Inflammatory macrophage (primary cell): ENCODE results near the gene TBC1D10B.

Source experiments
- DNase-seq, 2 donors: peaks; one replicate each; pipeline ENCODE4 v3.0.0-alpha.2; 2020 to 2022

TBC1D10B gene

DNA sequence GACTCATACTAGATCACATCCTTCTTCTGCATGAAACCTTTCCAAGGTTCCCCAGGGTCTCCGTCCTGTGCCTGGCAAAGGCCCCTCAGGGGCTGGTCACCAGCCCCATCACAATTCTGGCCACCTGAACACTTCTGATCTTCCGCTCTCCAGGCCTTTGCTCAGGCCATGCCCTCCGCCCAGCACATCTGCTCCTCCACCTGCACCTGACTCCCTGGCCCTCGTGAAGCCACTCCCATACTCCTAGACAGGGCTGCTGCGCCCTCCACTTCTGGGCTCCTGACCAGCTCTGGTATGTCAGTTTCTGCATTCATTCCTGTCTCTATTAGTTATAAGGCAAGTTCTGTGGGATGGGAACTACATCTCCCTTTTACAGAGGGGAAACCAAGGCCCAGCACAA lies 2.4 kb upstream of the TBC1D10B start:
- DNase-seq, result no peak

DNA sequence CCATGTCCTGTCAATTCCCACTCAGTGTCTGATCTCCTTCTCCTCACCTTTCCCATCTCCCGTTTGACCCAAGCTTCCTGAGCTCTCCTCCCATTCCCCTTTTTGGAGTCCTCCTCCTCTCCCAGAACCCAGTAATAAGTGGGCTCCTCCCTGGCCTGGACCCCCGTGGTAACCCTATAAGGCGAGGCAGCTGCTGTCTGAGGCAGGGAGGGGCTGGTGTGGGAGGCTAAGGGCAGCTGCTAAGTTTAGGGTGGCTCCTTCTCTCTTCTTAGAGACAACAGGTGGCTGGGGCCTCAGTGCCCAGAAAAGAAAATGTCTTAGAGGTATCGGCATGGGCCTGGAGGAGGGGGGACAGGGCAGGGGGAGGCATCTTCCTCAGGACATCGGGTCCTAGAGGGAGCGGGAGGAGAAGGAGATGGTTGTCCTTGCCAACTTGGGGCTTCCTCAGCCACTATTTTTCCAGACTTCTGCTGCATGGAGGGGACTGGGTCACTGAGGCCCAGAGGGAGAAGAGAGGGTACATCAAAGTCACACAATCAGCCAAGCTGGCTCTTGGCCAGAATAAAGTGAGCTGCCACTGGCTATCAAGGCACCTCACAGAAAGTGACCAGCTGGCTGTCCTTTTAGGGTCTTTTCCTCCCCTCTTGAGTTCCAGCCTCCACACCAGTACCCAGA lies 1.9 kb upstream of the TBC1D10B start:
- no peak for DNase-seq

- no peak for DNase-seq
These were observed 1.0 kb upstream of the TBC1D10B start for GRCh38 chr16:30371248-30371816.

DNA sequence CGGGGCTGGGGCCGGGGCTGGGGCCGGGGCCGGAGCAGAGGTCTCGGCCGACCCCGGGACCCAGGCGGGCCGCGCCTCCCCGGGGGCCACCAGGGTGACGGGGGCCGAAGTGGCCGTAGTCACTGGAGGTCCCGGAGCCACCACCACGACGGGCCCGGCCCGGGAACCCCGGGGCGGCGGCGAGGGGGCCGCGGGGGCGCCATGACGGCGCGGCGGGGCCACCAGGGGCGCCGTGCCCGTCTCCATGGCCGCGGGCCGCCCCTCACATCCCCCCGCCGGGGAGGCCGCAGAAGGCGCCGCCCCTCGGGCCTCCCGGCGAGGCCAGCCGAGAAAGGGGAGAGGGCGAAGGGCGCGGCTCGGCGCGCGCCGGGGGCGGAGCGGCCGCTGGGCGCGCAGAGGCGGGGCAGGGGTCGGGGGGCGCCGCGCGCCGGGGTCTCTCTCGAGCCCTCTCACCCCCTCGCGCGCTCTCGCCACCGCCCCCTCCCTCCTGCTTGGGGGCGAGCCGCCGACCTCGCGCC lies 297 bp downstream of the TBC1D10B start:
- no peak for DNase-seq

- no peak for DNase-seq
These were observed 980 bp downstream of the TBC1D10B start for GRCh38 chr16:30369091-30369937.

- DNase-seq, result no peak
These were observed 1.6 kb downstream of the TBC1D10B start for GRCh38 chr16:30368792-30369090.

GRCh38 chr16:30368122-30368791 lies 2.0 kb downstream of the TBC1D10B start:
- DNase-seq, result peak; percentile 76 to 80

DNA sequence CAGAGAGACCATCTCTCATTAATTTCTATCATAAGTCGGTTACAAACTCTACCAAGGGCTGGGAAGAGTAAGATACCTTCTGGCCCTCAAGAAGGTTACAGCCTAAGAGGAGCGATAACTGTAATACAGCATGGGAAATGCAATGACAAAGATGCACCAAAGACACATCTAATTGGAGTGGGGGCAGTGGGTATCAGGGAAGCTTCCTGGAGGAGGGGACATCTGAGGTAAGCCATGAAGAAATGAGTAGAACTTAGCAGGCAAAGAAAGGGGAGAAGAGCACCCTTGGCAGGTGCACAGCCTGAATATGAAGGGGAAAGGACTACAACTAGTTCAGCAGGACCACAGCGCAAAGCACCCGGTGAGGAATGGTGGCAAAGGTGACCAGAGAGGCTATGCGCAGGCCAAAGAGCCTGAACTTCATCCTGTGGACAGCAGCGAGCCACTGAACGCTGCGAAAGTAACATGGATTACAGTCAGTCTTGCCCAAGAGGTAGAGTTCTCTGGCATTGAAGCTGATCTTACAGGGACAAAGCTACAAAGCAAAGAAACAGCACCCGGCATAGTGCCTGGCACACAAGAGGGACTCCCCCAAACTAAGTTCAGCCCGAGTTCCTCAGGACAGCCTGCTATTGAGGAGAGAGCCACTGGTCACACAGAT lies 2.8 kb downstream of the TBC1D10B start:
- DNase-seq, result no peak

- no peak for DNase-seq
These were observed 3.8 kb downstream of the TBC1D10B start for GRCh38 chr16:30366511-30366910.

DNA sequence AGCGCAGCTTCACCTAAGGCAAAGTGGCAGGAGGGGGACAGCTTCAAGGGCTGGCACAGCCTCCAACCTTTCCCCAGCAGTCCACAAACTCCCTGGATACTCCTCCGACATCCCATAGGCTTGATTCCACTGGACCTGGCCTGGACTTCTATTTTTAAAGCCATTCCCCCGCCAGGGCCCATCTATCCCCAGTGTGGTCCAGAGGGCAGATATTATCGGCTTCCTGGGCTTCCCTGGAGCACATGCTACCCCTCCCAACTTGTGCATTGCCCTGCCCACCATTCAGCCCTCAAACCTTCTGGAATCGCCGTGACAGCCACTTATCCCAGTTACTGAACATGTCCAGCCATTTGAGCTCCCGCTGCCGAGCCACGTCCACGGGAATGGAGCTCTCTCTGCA lies 5.1 kb downstream of the TBC1D10B start:
- DNase-seq, result no peak

- DNase-seq, result no peak
These were observed 9.1 kb downstream of the TBC1D10B start for GRCh38 chr16:30361180-30361579.

GRCh38 chr16:30359871-30360170 lies 10.5 kb downstream of the TBC1D10B start:
- no peak for DNase-seq

DNA sequence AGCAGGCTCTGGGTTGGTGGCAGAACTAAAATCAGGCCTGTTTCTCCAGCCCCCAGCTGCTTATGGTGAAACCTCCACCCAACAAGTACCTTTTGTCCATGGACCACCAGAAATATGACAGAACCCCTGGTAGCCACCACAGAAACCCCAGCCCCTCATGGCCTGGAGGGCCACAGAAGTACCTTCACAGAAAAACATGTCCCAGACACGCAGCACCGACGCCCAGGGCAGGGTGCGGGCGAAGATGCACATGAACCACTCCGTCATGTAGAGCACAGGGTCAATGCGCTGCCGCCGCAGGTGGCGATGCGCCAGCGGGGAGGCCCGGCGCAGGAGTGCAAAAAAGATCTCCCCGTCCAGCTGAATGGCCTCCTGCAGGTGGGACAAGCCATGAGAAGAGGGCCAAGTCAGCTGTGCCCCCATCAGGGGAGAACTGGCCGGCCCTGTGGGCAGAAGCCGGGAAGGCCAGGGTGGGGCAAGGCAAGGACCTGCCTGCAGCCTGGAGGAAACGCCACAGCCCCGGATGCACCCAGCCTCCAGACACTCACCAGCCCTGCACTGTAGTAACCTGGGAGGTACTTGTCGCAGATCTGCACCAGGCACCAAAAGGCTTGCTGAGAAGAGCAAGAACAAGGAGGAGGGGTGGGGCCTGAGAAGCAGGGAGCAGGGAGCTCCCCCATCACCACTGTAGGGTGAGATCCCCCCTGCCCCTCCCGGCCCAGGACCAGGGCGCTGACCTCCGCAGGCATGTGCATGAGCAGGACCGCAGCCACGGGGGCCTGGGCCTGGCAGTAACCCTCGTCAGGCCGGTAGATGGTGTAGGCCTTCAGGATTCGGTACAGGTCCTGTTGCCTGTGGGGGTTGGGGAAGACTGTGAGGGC lies 11.1 kb downstream of the TBC1D10B start:
- DNase-seq, result no peak

DNA sequence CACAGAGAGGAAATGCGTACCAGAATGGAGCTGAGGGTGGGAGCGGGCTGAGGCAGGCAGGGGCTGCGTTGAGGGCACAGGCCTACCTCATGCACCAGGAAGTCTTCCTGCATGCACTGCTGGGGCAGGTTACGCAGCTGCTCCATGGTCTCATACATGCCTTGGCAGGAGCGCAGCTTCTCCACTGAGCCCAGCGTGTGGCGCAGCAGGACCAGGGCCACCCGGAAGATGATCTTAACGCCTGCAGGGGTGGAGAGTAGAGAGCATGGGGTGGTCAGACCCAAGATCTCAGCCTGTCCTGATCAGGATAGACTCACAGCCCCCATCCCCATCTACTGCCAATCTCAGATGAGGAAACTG lies 11.7 kb downstream of the TBC1D10B start:
- DNase-seq, result no peak

DNA sequence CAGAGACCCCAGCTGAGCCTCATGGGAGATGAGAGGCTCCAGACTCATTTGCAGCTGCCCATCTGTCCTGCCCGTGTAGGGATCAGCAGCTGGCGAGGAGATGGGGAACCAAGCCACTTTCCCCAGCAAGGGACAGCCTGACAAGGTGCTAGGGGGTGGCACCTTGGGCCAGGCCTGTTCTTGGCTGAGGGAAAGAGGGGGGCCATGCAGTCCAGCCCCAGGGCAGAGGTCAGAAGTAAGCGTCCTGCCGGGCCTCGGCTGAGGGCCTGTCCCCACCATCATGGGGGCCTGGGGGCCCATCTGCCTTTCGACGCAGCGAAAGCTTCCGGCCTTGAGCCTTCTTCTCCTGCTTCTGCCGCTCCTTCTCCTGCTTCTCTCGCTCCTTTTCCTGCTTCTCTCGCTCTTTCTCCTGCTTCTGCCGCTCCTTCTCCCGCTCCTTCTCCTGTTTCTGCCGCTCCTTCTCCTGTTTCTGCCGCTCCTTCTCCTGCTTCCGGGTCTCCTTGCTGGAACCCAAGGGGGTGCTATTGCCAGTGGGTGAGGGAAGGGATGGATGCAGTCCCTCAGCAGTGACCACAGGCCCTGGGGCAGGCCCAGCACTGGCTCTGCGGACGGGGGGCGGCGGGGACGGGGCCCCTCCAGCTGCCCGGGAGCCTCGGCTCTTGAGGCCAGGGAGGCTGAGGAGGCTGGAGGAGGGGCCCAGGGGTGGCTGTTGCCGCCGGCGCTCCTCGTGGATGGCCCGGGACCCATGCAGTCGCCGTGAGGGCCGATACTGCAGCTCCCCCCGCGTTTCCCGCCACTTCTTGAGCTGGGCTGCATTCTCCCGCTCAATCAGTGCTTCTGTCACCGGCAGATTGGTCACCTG lies 12.3 kb downstream of the TBC1D10B start:
- DNase-seq, result no peak

DNA sequence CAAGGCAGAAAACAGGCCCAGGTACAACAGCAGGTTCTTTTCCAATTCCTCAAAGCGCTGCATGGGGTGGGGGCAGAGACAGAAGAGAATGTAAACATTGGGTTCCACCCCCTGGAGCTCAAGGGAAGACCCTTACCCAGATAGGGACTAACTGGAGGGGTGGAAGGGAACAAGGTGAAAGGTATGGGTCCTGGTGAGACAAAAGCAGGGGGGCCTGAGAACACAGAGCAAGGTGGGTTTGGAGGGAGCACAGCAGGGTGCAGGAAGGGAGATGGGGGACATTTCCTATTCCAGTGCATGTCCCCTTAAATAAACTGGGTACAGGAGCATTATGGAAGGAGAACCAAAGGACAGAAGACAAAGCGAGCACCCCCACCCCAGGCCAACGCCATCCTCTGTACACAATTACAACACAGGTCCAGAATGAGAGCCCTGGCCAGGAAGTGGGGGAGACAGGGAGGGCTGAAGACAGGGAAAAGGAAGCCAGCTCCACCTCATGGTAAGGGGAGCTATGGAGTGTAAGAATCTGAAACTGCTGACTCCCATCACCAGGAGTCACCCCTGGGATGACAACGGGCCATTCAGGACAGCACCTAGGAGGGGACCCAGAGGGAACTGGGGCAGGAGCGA lies 13.1 kb downstream of the TBC1D10B start:
- no peak for DNase-seq

DNA sequence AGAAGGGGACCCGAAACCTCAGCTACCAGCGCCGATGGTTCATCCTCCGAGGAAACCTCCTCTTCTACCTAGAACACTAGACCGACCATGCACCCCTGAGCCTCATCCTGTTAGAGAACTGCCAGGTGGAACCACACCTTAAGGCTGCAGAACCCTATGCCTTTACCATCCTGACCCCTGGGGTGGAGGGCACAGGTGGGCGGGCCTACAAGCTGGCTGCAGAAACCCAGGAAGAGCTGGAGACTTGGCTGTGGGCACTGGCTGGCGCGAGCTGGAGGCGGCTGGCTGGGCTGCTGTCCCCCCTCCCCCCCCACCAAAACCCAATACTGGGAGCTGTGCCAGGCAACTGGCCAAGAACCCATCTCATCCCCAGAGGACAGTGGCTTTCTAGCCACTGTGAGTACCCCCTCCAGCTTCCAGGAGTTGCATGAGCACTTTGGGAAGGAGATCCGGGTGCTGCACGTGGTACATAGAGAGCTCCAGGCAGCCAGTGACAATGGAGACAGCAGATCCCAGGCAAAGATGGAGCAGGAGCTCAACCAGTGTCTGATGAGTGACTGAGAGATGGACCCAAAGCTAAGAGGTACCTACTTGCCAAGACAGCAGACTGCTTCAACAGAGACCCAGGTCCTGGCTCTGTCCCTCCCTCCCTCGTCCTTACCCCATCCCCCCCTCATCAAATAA lies 13.8 kb downstream of the TBC1D10B start:
- DNase-seq, result no peak

- DNase-seq, result no peak
These were observed 14.4 kb downstream of the TBC1D10B start for GRCh38 chr16:30355954-30356308.

GRCh38 chr16:30355144-30355953 lies 14.9 kb downstream of the TBC1D10B start, which contains the start of gene CD2BP2:
CD2BP2 (minus strand) TSS chr16:30355308; CDS start chr16:30354681, 627 bp downstream.
- peak; percentile 100 for DNase-seq
